Skin epidermis (tissue), 12 donors: ENCODE measurements around the gene BORCS5.
A peak's percentile ranks its signal among the peaks of the same experiment; 100 is the strongest.
"Not testable (repeated sequence)": the region's sequence is repeated elsewhere in the genome, so short reads cannot be mapped to it uniquely, and the experiment has no call there.

Source experiments
- H3K27ac ChIP-seq, 21 experiments: fragments of 200-600 bp; sonication (generic) in 11 of 21; one replicate each; pipeline ENCODE4 v1.5.0; 2020; ENCODE audit warnings: mild to moderate bottlenecking in 3 of 21, inconsistent platforms in 2 of 21, moderate library complexity in 2 of 21
- H3K4me3 ChIP-seq, 7 experiments: fragments of 200-600 bp; sonication (generic) in 2 of 7; one replicate each; pipeline ENCODE4 v1.5.0; 2020; ENCODE audit warnings: inconsistent platforms in 2 of 7, mild to moderate bottlenecking in 2 of 7, moderate library complexity in 1 of 7

The BORCS5 gene

GRCh38 chr12:12447837-12448236 is 91.0 kb downstream of the BORCS5 start:
- peak overlapping the region in 1 of 21 experiments; percentile 75 for H3K27ac ChIP-seq
- H3K4me3 ChIP-seq = no peak overlapping the region

DNA sequence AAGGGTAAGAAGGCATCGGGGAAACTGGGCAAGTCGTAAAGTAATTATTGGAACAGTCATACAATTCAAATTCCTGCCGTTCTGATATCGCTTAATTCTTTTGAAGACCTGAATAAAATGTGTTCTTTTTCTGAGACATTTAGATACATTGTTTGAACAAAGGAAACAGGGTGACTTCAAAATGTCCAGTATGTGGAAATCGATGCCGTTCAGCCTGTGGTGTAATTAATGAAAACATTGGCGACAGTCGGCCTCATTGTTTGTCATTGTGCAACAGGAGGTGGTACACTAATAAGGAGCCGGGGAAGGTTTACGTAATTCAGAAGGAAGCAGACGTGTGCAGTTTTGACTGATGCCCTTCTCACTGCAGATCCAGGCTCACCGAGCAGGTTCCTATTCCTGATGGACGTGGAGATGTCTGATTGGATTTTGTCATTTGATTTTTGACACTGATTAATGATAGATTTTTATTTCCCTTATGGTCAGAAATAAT is 92.7 kb downstream of the BORCS5 start:
- Histone ChIP-seq H3K4me3 (no peak overlapping the region), H3K27ac (peak overlapping the region in 16 of 21 experiments; percentile 10 to 86 (median 65))

- peak overlapping the region in 12 of 21 experiments; percentile 35 to 86 (median 66) for H3K27ac ChIP-seq
- H3K4me3 ChIP-seq = no peak overlapping the region
Measured at GRCh38 chr12:12450043-12450471, 93.2 kb downstream of the BORCS5 start.

DNA sequence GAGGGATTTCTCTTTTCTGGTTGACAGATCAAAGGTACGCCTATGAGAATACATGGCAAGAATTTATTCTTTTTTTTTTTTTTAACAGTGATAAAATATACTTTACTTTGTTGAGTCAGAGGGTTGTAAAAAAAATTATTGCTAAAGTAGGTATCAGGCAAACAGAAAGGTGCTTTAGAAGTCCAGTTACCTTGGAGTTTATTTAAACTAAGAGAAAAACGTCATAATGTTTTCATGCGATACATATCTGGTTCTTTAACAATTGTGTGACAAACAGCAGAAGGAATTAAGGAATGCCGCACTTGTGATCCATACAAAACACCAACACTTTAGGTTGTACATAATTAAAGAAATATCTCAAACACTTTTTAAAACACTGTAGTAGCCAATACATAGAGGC is 94.2 kb downstream of the BORCS5 start:
- H3K4me3 ChIP-seq = no peak overlapping the region
- no peak overlapping the region for H3K27ac ChIP-seq

DNA sequence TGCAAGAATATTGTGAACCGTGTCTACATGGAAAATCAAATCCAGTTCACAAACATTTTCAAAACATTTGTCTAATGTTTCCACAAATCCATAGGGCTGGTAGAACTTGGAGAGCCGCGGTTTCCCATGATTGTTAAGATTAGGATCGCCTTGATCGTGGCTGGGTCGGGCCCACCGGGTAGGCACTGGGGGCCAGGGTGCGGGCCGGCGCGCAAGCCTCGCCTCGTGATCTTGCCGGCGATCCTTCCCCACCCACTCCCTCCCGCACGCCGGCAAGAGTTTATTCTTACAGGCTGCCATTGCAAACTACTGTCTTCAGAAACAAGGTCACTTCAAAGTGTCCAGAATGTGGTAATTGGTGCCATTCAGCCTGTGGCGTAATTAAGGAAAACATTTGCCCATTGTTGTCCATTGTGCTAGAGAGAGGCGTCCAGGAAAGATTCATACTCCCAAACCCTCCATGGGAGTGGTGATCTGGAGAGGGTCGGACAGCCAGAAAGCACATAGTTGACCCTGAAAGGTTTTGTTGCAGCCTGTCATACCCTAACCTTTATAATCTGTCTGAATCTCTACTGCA is 95.5 kb downstream of the BORCS5 start:
- H3K4me3 ChIP-seq = no peak overlapping the region
- H3K27ac ChIP-seq = no peak overlapping the region

- Histone ChIP-seq H3K4me3 (no peak overlapping the region), H3K27ac (no peak overlapping the region)
Measured at GRCh38 chr12:12453635-12454034, 96.8 kb downstream of the BORCS5 start.

- no peak overlapping the region for H3K4me3 ChIP-seq
- peak overlapping the region in 1 of 21 experiments; percentile 7 for H3K27ac ChIP-seq
Measured at GRCh38 chr12:12454315-12454714, 97.4 kb downstream of the BORCS5 start.

DNA sequence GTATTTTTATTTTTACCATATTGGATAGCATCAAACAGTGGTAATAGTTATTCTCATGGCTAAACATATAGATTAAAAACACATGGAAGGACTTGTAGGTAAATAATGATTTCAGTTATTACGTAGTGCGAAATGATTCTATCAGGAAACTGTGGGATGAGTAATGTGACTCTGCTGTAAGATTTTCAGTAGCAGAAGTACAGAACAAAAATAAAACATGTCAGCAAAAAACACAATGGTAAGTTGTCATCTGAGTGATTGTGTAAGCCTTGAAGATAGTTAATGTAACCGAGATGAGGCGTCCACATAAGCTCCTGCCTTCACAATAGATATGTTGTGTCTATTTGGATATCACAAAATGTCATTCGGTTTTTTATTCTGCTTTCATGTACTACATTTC is 99.8 kb downstream of the BORCS5 start:
- Histone ChIP-seq H3K27ac (peak overlapping the region in 14 of 21 experiments; percentile 17 to 86 (median 58)), H3K4me3 (no peak overlapping the region)

DNA sequence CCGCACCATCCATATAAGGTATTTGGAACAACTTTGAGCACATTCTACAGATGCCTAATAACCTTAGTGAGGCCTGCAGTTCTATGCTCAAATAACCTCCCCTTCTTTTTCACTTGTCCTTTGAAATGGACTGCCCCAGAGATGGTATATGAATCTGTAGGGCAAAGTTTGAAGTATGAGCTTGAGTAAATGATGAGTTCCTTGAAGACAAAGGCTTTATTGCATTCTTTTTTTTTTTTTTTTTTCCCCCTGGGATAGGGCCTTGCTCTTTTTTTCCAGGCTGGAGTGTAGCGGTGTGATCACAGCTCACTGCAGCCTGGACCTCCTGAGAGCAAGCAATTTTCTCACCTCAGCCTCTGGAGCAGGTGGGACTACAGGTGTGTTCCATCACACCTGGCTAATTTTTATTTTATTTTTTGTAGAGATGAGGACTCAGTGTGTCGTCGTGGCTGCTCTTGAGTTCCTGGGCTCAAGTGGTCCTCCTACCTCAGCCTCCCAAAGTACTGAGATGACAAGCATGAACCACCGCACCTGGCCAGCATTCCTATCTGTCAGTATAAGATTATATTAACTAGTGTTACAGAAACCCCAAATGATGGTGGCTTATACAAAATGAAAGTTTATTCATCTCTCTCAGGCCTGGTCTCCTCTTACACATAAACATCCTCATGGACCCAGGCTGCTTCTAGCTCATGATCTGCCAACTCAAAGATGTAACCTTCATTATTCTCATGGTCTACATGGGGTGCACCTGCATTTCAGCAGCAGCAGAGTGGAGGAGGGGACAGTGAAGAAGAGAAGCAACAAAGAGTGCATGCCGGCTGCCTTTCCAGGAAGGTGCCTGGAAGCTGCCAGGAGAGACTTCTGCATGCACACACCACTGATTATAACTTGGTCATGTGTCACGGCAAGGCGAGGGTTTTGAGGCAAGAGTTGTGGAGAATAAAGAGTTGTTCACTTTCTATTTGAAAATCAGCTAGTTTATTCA is 104.4 kb downstream of the BORCS5 start:
- no peak overlapping the region for H3K4me3 ChIP-seq
- peak overlapping the region in 5 of 21 experiments; percentile 8 to 65 (median 30) for H3K27ac ChIP-seq

- H3K27ac ChIP-seq = peak overlapping the region in 3 of 21 experiments; percentile 30 to 65 (median 39)
- no peak overlapping the region for H3K4me3 ChIP-seq
Measured at GRCh38 chr12:12461923-12462315, 105.0 kb downstream of the BORCS5 start.

GRCh38 chr12:12465522-12465921 is 108.6 kb downstream of the BORCS5 start:
- H3K27ac ChIP-seq = peak overlapping the region in 12 of 21 experiments; percentile 5 to 84 (median 64)

DNA sequence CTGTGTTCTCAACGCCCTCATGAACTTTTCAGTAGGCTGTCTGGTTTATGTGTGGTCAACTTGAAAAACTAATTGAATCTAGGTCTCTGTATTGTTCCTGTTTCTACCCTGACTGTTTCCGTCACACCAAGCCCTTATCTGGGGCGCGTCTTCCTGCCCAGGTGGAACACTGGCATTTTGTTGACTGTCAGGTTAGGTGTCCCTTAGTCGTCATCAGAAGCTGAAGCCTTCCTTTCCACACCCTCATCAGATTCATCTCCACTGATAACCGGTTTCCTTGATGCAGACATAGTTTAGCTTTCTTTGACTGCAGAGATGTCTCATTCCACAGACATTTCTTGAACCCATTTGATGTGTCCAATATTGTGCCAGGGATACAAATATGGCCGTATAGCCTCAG is 109.3 kb downstream of the BORCS5 start:
- Histone ChIP-seq H3K4me3 (no peak overlapping the region), H3K27ac (peak overlapping the region in 14 of 21 experiments; percentile 34 to 84 (median 67))

More at GRCh38 chr12:12465522-12465921, 108.6 kb downstream of the BORCS5 start:
- no peak overlapping the region for H3K4me3 ChIP-seq

GRCh38 chr12:12467264-12467663 is 110.4 kb downstream of the BORCS5 start:
- H3K27ac ChIP-seq = peak overlapping the region in 16 of 21 experiments; percentile 3 to 84 (median 64)

GRCh38 chr12:12467688-12468261 is 110.9 kb downstream of the BORCS5 start:
- Histone ChIP-seq H3K4me3 (no peak overlapping the region), H3K27ac (peak overlapping the region in 16 of 21 experiments; percentile 3 to 84 (median 59))

More at GRCh38 chr12:12467264-12467663, 110.4 kb downstream of the BORCS5 start:
- no peak overlapping the region for H3K4me3 ChIP-seq

DNA sequence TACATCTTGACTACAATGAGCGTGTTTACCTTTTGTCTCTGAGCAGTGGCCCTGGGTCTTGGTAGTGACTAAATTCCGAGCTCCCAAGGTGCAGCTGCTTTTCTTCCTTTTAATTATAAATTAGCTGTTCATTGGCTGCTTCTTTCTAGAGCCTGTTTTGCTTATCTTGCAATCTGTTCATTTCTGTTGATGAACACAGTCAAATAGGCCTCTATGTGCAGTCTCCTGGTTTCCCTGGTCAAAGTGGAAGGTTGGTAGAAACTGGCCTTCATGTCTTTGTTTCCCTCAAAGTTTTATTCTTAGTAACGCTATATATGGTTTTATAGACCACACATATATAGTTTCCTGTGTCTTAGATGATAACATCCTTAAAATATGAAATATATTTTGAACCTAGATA is 111.7 kb downstream of the BORCS5 start:
- Histone ChIP-seq H3K4me3 (no peak overlapping the region), H3K27ac (peak overlapping the region in 13 of 21 experiments; percentile 4 to 84 (median 64))

DNA sequence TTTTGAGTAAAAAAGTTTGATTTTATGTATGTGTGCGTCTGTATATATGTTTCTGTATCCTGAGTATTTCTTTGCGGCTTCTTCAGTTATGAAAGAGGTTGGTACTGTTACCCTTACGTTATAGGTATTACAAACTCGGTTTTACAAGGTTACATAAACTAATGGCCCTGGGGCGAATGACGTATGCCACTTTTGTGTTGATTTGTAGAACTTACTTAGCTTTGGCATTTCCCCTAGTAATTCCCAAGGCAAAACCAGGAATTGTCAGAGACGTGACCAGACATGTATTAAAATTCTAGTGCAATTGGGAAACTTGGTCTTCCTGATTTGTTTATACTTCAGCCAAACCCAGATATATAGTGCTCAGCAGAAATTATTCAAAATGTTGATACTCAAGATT is 112.5 kb downstream of the BORCS5 start:
- H3K27ac ChIP-seq = peak overlapping the region in 10 of 21 experiments; percentile 48 to 84 (median 73)
- H3K4me3 ChIP-seq = no peak overlapping the region

DNA sequence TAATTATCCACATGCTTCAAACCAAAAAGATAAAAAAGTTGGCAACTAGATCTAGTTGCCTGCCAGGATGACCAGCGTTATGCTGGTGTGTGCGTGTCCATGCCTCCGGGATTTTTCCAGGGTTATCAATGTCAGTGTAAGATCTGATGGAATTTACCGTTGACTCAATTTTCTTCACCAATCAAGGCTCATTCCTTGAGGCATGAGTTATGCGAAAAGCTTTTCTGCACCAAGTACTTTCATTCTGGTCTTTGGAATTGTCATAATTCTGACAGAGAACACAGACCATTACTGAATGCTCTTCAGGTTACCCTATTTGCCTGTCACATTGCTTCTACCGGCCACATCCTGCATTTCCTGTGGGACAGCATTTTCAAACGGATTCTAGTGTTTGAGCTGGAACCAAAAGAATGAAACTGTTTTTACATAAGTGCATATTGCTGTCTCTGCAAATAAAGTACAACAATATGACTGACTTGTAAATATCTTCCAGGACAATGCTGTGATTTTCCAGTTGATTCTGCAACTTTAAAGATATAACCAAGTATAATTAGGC is 114.0 kb downstream of the BORCS5 start:
- H3K27ac ChIP-seq = peak overlapping the region in 3 of 21 experiments; percentile 18 to 41 (median 32)

DNA sequence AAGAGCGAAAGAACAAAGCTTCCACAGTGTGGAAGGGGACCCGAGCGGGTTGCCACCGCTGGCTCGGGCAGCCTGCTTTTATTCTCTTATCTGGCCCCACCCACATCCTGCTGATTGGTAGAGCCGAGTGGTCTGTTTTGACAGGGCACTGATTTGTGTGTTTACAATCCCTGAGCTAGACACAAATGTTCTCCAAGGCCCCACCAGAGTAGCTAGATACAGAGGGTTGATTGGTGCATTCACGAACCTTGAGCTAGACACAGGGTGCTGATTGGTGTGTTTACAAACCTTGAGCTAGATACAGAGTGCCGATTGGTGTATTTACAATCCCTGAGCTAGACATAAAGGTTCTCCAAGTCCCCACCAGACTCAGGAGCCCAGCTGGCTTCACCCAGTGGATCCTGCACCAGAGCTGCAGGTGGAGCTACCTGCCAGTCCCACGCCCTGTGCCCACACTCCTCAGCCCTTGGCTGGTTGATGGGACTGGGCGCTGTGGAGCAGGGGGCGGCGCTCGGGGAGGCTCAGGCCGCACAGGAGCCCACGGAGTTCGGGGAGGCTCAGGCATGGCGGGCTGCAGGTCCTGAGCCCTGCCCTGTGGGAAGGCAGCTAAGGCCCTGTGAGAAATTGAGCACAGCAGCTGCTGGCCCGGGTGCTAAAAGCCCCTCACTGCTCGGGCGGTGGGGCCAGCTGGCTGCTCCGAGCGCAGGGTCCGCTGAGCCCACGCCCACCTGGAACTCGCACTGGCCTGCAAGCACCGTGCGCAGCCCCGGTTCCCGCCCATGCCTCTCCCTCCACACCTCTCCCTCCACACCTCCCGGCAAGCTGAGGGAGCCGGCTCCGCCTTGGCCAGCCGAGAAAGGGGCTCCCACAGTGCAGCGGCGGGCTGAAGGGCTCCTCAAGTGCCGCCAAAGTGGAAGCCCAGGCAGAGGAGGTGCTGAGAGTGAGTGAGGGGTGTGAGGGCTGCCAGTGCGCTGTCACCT is 115.4 kb downstream of the BORCS5 start:
- peak overlapping the region in 1 of 21 experiments; percentile 14 for H3K27ac ChIP-seq

More for the DNA sequence above, 114.0 kb downstream of the BORCS5 start:
- H3K4me3 ChIP-seq = no peak overlapping the region

More for the DNA sequence above, 115.4 kb downstream of the BORCS5 start:
- H3K4me3 ChIP-seq = not testable (repeated sequence)
